ENCODE measurements around the gene RFPL2.

The RFPL2 gene

DNA sequence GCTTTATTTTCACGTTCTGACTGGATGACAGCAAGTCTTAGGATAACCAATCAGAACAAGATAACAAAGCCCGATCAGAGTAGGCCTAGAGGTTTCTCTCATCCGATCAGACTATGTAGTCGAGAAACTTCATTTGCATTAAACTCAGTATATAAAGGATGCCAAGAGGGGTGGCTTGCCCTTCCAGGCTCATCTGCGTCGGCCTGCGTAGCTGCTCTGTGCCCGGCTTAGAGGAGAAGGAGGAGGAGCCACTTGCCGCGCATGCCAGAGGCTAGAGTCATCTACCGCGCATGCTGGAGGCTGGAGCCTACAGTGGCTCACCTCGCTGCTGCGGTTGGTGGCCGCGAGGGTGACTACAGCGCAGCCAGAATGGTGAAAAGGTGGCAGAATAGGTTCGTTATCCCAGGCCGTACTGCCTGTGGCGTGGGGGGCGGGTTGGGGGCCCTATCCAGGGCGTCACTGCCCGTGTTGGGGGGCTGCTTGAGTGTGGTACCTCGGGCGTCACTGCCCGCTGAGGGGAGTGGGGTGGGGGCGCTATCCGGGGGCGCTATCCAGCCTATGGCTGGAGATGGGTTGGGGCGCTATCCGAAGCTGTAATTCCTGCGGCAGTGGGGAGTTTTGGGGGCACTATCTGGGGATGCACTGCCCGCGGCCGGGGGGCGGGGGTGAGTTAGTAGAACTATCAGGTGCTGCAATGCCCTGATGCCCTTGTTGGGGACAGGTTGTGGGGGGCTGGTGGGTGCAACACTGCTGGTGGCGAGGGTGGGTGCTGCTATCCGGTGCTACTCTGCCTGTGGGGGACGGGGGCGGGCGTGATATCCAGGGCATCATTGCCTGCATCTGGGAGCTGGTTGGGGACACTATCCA is at the start of gene RFPL2:
Gene RFPL2, minus strand, starts transcription at position 218 of the 867 bp plus-strand sequence. CDS start 2,622 bp downstream, outside the sequence.
- peak in 1 of 2 donors; percentile 27 for DNase-seq (ENCODE audit: low read depth in 2 of 2)

DNA sequence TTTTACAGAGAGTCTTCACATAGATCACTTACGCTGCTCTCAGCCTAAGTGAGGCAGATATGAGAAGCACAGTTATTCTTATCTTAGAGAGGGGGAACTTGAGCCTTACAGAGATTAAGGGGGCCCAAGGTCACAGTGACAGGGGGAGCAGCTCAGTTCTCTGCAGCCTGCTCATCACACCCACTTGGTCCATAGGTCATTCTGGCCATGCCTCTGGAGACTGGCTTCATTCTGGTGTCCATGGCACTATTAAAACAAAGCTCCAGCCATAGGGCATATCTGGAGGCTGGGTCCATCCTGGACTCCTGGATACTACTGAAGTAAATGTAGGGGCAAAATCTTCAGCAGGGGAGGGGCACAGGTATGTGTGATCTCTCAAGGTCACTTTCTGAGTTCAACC is 44.4 kb upstream of the RFPL2 start:
- DNase-seq (ENCODE audit: low read depth in 2 of 2): no peak

DNA sequence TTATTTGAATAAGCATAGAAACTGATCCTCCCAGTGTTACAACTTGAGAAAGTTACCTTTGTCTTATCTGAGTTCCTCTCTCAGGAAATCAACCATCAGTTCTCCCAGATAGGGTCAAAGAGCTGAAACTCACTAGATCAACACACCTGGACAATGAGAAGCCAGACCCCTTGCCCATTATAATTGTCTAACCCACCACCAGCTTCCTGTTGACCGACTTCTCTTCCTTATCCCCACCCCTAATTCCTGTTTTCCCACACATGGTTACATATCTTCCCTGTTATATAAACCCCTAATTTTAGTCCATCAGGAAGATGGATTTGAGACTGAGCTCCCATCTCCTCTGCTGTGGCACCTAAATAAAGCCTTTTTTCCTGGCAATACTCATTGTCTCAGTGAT is 43.4 kb upstream of the RFPL2 start:
- no peak for DNase-seq (ENCODE audit: low read depth in 2 of 2)

DNA sequence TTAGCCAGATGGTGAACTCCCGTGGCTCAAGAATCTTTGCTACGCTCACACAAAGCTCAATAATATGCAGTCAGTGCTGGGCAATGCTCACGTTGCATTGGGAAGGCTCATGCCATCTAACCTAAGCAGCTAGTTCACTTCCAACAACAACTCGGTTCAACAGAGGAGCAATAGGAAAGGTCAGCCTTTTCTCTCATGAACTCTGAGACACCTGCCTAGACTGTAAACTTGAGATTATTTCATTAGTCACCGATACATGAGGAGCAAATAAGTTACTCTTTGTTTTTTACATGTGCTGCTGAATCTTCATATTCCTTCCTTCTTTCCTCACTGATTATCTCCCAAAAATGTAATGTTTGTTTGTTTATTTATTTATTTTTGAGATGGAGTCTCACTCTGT is 41.3 kb upstream of the RFPL2 start:
- DNase-seq (ENCODE audit: low read depth in 2 of 2): no peak

GRCh38 chr22:32245042-32245441 is 40.2 kb upstream of the RFPL2 start:
- no peak for DNase-seq (ENCODE audit: low read depth in 2 of 2)

DNA sequence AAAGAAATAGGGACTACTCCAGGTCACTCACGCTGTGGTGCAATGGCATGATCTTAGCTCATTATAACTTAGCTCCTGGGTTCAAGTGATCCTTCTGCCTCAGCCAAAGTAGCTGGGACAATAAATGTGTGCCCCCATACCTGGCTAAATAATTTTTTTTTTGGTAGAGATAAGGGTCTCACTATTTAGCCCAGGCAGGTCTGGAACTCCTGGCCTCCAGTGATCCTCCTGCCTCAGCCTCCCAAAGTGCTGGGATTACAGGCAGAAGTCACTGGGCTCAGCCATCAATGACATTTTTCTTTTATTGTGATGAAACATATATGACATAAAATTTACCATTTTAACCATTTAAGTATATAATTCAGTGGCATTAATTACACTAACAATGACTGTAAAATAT is 39.7 kb upstream of the RFPL2 start:
- no peak for DNase-seq (ENCODE audit: low read depth in 2 of 2)

DNA sequence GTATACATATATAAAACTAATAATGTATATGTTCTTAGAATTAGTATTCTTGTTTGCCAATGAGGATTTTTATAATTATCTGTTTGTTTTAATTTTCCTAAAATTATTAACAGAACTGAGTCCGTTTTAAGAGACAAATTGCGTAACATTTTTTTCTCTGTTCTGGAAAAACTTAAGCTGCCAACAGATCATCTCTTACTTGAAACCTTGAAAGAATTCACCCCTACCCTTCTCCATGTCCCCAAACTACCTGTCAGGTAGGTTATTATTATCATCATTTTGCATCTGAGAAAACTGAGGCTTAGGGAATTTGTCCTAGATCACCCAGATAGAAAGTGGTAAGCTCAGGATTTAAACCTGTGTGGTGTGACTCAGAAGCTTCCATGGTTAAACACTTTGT is 35.6 kb upstream of the RFPL2 start:
- DNase-seq (ENCODE audit: low read depth in 2 of 2): no peak

DNA sequence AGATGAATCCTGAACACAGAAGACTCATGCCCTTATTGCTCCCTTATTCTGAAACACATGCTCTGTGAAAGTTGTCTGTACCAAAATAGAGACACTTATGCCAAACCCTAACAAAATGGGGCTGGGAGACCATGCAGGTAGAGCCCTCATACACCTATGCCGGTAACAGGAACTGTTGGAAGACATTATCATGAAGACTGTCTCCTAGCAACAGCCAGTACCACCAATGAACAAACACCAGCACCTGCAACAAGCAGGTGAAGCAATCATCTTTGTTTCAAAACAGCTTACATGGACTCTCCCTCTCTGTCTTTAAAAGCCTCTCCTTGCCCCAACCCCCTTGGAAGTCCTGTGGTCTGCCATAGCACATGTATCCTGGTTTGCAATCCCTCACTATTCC is 33.0 kb upstream of the RFPL2 start:
- no peak for DNase-seq (ENCODE audit: low read depth in 2 of 2)

- no peak for DNase-seq (ENCODE audit: low read depth in 2 of 2)
Measured at GRCh38 chr22:32236970-32237369, 32.1 kb upstream of the RFPL2 start.

DNA sequence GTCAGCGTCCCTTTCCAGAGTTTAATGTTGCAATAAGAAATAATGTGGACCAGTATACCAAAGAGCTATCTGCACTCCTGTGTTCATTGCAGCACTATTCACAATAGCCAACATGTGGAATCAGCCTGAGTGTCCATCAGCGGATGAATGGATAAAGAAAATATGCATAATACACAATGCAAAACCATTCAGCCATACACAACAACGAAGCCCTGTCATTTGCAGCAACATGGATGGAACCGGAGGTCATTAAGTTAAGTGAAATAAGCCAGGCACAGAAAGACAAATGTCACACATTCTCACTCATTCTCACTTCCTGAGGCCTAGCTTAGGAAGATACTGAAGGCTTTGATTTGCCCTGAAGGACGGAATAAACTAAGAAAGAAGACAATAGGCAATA is 28.2 kb upstream of the RFPL2 start:
- no peak for DNase-seq (ENCODE audit: low read depth in 2 of 2)

DNA sequence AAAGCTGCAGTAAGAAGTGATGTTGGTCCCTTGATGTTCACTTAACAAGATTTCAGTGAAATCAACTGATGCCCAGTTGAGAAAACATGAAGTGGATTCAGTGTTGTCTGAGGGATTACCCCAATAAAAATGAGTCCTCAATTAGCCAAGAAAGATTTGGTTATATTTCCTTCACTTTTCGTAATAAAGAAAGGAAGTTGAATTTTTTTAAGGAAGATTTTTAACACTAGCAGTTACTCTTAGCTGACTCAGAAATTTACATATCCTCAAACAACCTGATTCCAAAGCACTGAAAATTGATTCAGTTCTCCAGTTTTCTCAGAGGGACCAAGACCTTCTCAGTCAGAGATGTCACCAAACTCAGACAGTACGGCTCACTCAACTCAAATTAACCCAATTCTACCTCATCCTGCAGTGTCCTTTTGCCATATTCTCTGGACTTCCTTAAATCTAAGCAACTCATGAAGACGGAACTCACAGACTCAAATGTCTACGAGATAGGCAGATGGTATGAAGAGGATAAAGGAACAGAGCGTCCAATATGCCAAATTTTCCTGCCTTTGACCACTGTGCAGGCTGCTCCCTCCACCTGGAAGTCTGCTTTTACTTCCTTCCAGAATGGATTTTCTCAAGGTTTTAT is 27.4 kb upstream of the RFPL2 start:
- DNase-seq (ENCODE audit: low read depth in 2 of 2): no peak

GRCh38 chr22:32226326-32227104 is 21.6 kb upstream of the RFPL2 start:
- no peak for DNase-seq (ENCODE audit: low read depth in 2 of 2)

DNA sequence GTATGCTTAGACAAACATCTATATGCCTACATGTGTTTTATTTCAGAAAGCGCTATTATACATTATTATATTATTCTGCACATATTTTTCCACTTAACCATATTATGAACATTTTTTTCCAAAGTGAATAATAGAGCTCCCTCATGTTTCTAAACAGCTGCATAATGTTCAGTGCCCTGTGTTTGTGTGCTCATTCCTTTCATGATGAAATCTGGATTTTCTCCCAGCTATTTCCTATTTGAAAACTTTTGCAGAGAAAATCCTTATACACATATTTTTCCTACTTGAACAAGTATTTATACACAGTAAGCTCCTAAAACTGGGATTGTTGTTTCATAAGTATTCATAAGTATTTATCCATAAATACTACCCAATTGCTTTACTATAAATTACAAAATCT is 18.1 kb upstream of the RFPL2 start:
- no peak for DNase-seq (ENCODE audit: low read depth in 2 of 2)

- no peak for DNase-seq (ENCODE audit: low read depth in 2 of 2)
Measured at GRCh38 chr22:32219026-32219425, 14.2 kb upstream of the RFPL2 start.

- no peak for DNase-seq (ENCODE audit: low read depth in 2 of 2)
Measured at GRCh38 chr22:32218470-32218869, 13.6 kb upstream of the RFPL2 start.

DNA sequence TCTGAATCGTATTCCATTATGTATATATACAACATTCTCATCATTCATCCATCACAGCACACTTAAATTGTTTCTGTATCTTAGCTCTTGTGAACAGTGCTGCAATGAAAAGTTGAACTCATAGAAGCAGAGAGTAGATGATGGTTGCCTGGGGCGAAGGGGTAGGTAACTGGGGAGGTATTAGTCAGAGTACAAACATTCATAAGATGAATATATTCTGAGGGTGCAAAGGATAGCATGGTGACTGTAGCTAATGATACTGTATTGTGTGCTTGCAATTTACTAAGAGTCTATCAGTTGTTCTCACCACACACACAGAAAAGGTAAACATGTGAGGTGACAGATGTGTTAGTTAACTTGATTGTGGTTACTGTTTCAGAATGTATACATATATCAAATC is 12.6 kb upstream of the RFPL2 start:
- no peak for DNase-seq (ENCODE audit: low read depth in 2 of 2)

DNA sequence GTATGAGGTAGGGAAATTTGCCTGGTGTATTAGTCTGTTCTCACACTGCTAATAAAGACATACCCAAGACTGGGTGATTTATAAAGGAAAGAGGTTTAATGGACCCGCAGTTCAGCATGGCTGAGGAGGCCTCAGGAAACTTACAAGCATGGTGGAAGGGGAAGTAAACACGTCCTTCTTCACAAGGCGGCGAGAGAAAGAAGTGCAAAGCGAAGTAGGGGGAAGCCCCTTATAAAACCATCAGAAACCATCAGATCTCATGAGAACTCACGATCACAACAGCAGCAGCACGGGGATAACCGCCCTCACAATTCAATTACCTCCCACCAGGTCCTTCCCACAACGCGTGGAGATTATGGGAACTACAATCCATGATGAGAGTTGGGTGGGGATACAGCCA is 12.0 kb upstream of the RFPL2 start:
- DNase-seq (ENCODE audit: low read depth in 2 of 2): no peak

DNA sequence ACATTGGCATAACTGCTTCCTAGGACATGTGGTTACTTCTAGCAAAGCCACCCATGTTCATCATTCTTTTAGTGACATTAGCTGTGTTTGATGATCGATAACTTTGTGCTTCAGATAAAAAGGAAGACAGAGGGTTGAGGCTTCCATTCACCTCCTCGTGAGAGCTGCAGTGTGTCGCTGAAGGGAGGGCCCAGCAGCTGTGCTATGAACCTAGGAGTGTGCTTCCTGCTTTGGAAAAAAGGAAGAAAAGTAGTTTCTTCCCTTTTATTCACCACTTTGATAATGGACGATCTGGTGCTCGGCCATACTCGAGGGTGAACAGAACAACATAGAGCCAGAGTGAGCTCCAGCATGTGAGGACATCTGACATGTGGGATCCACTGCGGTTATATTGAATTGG is 6.1 kb upstream of the RFPL2 start:
- no peak for DNase-seq (ENCODE audit: low read depth in 2 of 2)

GRCh38 chr22:32208681-32209080 is 3.8 kb upstream of the RFPL2 start:
- DNase-seq (ENCODE audit: low read depth in 2 of 2): no peak

DNA sequence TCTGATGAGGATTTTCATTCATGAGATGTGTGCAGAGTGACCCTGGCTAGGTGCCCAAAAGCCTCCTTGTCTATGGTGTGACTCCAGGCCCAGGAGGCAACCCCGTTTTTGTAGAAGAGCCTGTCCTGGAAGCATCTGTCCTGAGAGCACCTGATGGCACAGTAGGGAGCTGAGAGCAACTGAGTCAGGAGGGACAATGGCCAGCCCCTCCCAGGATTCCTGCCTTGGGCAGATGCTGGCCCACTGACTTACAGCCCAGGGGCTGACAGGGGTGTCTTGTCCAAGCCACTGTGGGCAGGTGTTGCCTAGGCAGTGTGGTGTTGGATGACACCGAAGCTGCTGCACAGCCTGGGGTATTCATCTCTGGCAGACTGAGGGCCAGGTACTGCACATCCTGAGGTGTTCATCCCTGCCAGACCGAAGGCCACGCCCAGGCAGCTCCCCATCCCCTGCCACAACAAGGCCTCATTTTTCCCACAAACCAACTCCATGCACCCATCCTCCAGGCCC is 3.2 kb upstream of the RFPL2 start:
- no peak for DNase-seq (ENCODE audit: low read depth in 2 of 2)

GRCh38 chr22:32206774-32207758 is 2.2 kb upstream of the RFPL2 start:
- peak in 1 of 2 donors; percentile 28 for DNase-seq (ENCODE audit: low read depth in 2 of 2)
